H9 (cell line): ENCODE data around the gene SCARB2. TPM values are rescaled to one million over a fixed set of nuclear protein-coding genes. Genes with fewer than 3 reads are reported as not detected.

Experiments
- DNase-seq: peaks from one replicate; pipeline ENCODE4 v3.0.0-alpha.2; 2017
- H2AFZ ChIP-seq: one replicate; pipeline ENCODE4 v1.6.1; 2013; ENCODE audit warnings: mild to moderate bottlenecking, low read length, control low read depth, moderate library complexity
- H2AK5ac ChIP-seq: 2 replicates; pipeline ENCODE4 v1.6.1; 2013; ENCODE audit warnings: low read length, control low read depth, mixed read lengths; ENCODE audit not compliant: insufficient read length
- H2BK120ac ChIP-seq: one replicate; pipeline ENCODE4 v1.6.1; 2013; ENCODE audit warnings: low read depth, mild to moderate bottlenecking, low read length, control low read depth, inconsistent platforms; ENCODE audit not compliant: poor library complexity, severe bottlenecking
- H2BK12ac ChIP-seq: 2 replicates; pipeline ENCODE4 v1.6.1; 2013; ENCODE audit warnings: low read length, control low read depth, mixed read lengths, low read depth; ENCODE audit not compliant: insufficient read length
- H2BK15ac ChIP-seq: 2 replicates; pipeline ENCODE4 v1.6.1; 2013; ENCODE audit warnings: low read depth, low read length, control low read depth
- H2BK20ac ChIP-seq: one replicate; pipeline ENCODE4 v1.6.1; 2013; ENCODE audit warnings: low read depth, mild to moderate bottlenecking, low read length, control low read depth, inconsistent platforms; ENCODE audit not compliant: poor library complexity, severe bottlenecking
- H2BK5ac ChIP-seq: 2 replicates; pipeline ENCODE4 v1.6.1; 2013; ENCODE audit warnings: low read length, control low read depth, mixed read lengths; ENCODE audit not compliant: insufficient read length
- H3K14ac ChIP-seq: 2 replicates; pipeline ENCODE4 v1.6.1; 2013; ENCODE audit warnings: low read length, control low read depth; ENCODE audit not compliant: insufficient read depth
- H3K18ac ChIP-seq: 2 replicates; pipeline ENCODE4 v1.6.1; 2013; ENCODE audit warnings: low read depth, mild to moderate bottlenecking, mixed read lengths, low read length, control low read depth; ENCODE audit not compliant: insufficient read length
- H3K23ac ChIP-seq: 2 replicates; pipeline ENCODE4 v1.6.1; 2013; ENCODE audit warnings: low read length, control low read depth, mixed read lengths, low read depth; ENCODE audit not compliant: insufficient read length
- H3K23me2 ChIP-seq: 2 replicates; pipeline ENCODE4 v1.6.1; 2013; ENCODE audit warnings: low read depth, mild to moderate bottlenecking, mixed read lengths, low read length, control low read depth; ENCODE audit not compliant: insufficient read length, poor library complexity, severe bottlenecking
- H3K27ac ChIP-seq: 2 replicates; pipeline ENCODE4 v1.5.1; 2013; ENCODE audit warnings: low read length, control low read depth, mixed read lengths, low read depth; ENCODE audit not compliant: insufficient read length
- H3K27me3 ChIP-seq: 2 replicates; pipeline ENCODE4 v1.6.1; 2013; ENCODE audit warnings: low read length, control low read depth, inconsistent platforms; ENCODE audit not compliant: insufficient read depth
- H3K4ac ChIP-seq: 2 replicates; pipeline ENCODE4 v1.6.1; 2013; ENCODE audit warnings: low read depth, mild to moderate bottlenecking, control low read depth, inconsistent platforms, low read length, moderate library complexity
- H3K4me1 ChIP-seq: 2 replicates; pipeline ENCODE4 v1.6.1; 2013; ENCODE audit warnings: low read length, control low read depth, inconsistent platforms; ENCODE audit not compliant: insufficient read depth
- H3K4me2 ChIP-seq: 2 replicates; pipeline ENCODE4 v1.6.1; 2013; ENCODE audit warnings: low read length, control low read depth, mixed read lengths; ENCODE audit not compliant: insufficient read length, insufficient read depth
- H3K56ac ChIP-seq: 2 replicates; pipeline ENCODE4 v1.6.1; 2013; ENCODE audit warnings: low read depth, mild to moderate bottlenecking, mixed read lengths, low read length, control low read depth; ENCODE audit not compliant: insufficient read length
- H3K79me1 ChIP-seq: 2 replicates; pipeline ENCODE4 v1.6.1; 2013; ENCODE audit warnings: low read depth, mild to moderate bottlenecking, moderate library complexity, low read length, control low read depth, inconsistent platforms; ENCODE audit not compliant: insufficient read depth, poor library complexity, severe bottlenecking
- H3K79me2 ChIP-seq: 2 replicates; pipeline ENCODE4 v1.6.1; 2013; ENCODE audit warnings: low read length, control low read depth, inconsistent platforms; ENCODE audit not compliant: insufficient read depth
- H3K9ac ChIP-seq: 2 replicates; pipeline ENCODE4 v1.6.1; 2013; ENCODE audit warnings: low read length, control low read depth, mixed read lengths; ENCODE audit not compliant: insufficient read length; ENCODE audit errors: extremely low read depth
- H3K9me3 ChIP-seq: one replicate; pipeline ENCODE4 v1.6.1; 2013; ENCODE audit warnings: low read depth, low read length, inconsistent platforms; ENCODE audit not compliant: control insufficient read depth
- H3T11ph ChIP-seq: one replicate; pipeline ENCODE4 v1.6.1; 2013; ENCODE audit warnings: mild to moderate bottlenecking, low read length, control low read depth, inconsistent platforms
- H4K20me1 ChIP-seq: one replicate; pipeline ENCODE4 v1.6.1; 2013; ENCODE audit not compliant: control insufficient read depth, insufficient read length, insufficient read depth
- H4K5ac ChIP-seq: 2 replicates; pipeline ENCODE4 v1.6.1; 2013; ENCODE audit warnings: low read depth, mild to moderate bottlenecking, mixed read lengths, low read length, control low read depth; ENCODE audit not compliant: insufficient read length
- H4K8ac ChIP-seq: replicated peaks from 2 replicates; pipeline ENCODE4 v1.6.1; 2013; ENCODE audit warnings: low read length, control low read depth, mixed read lengths, low read depth; ENCODE audit not compliant: insufficient read length
- H4K91ac ChIP-seq: 2 replicates; pipeline ENCODE4 v1.6.1; 2013; ENCODE audit warnings: low read depth, mild to moderate bottlenecking, moderate library complexity, mixed read lengths, low read length, control low read depth; ENCODE audit not compliant: insufficient read length
- H3K27ac Mint-ChIP-seq, 3 experiments: 2 replicates in 2 of 3; 3 replicates in 1 of 3; pipeline ENCODE4 v1.8.0; 2020 to 2021; ENCODE audit warnings: mixed read lengths in 3 of 3, mild to moderate bottlenecking in 1 of 3, moderate library complexity in 1 of 3
- H3K27me3 Mint-ChIP-seq: 2 replicates; pipeline ENCODE4 v1.8.0; 2021; ENCODE audit warnings: low read depth, mild to moderate bottlenecking, moderate library complexity, mixed read lengths
- H3K36me3 Mint-ChIP-seq, 3 experiments: 2 replicates in 2 of 3; 3 replicates in 1 of 3; pipeline ENCODE4 v1.8.0; 2020 to 2021; ENCODE audit warnings: low read depth in 3 of 3, mixed read lengths in 3 of 3; ENCODE audit not compliant: insufficient read depth in 1 of 3
- H3K4me1 Mint-ChIP-seq, 2 experiments: 2 replicates each; pipeline ENCODE4 v1.8.0; 2020; ENCODE audit warnings: mixed read lengths in 2 of 2
- H3K4me3 Mint-ChIP-seq, 2 experiments: 2 replicates in 1 of 2; 3 replicates in 1 of 2; pipeline ENCODE4 v1.8.0; 2020 to 2021; ENCODE audit warnings: mild to moderate bottlenecking in 2 of 2, mixed read lengths in 2 of 2, moderate library complexity in 1 of 2
- H3K9me3 Mint-ChIP-seq, 2 experiments: 2 replicates in 1 of 2; 3 replicates in 1 of 2; pipeline ENCODE4 v1.8.0; 2020; ENCODE audit warnings: mild to moderate bottlenecking in 2 of 2, mixed read lengths in 2 of 2, moderate library complexity in 1 of 2
- WGBS: extraction: QIAGEN DNeasy Blood & Tissue Kit; methylation state at CpG from one replicate; pipeline ENCODE4 v1.1.7; 2013; ENCODE audit warnings: missing lambda C conversion rate, low lambda C conversion rate, mixed read lengths; ENCODE audit not compliant: insufficient read length; ENCODE audit errors: extremely low coverage; 5-methylcytosine and 5-hydroxymethylcytosine counted together
- total RNA-seq: library from RNA; stranded (reverse); gene quantifications from 2 replicates; pipeline ENCODE4 v1.2.1, GENCODE V29; 2021
- TF ChIP-seq, protein P1 (sequence below): fragments of 200-600 bp; sonication (generic); conservative IDR thresholded peaks from 3 replicates; pipeline ENCODE4 v1.8.0; 2021; ENCODE audit warnings: antibody characterized with exemption, mild to moderate bottlenecking

Gene SCARB2
- total RNA-seq, 1 experiment from 2014 or later = 36.4 TPM

DNA sequence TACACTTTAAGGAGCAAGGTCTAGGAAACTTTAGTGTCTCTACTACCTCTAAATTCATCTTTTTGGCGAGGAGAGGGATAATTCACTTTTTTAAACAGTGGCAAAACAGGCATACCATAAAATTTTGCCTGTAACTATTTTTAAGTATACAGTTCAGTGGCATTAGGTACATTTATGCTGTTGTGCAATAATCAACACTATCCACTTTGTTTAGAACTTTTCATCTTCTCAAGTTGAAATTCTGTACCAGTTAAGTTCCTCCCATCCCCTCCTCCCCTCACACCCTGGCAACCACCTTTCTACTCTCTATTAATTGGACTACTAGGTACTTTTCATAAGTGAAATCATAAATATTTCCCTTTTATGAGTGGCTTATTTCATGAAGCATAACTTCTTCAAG lies 96.8 kb downstream of the SCARB2 start:
- H3K27ac ChIP-seq = no peak overlapping the region
- H2BK120ac ChIP-seq = no peak overlapping the region
- H2BK15ac ChIP-seq = no peak overlapping the region
- H3K36me3 Mint-ChIP-seq = peaks cover 37 to 84% (median 70%) of the 10 kb centered on the region in 3 experiments
- H4K91ac ChIP-seq = no peak overlapping the region
- no peak overlapping the region for H3K23ac ChIP-seq
- H3K56ac ChIP-seq = no peak overlapping the region
- no peaks in the 10 kb centered on the region for H3K9me3 Mint-ChIP-seq
- no peaks in the 10 kb centered on the region for H3K79me2 ChIP-seq
- no peak for DNase-seq
- H3T11ph ChIP-seq = no peak overlapping the region
- no peak overlapping the region for H3K4ac ChIP-seq
- no peaks in the 10 kb centered on the region for H3K4me1 ChIP-seq
- TF ChIP-seq, protein P1, sequence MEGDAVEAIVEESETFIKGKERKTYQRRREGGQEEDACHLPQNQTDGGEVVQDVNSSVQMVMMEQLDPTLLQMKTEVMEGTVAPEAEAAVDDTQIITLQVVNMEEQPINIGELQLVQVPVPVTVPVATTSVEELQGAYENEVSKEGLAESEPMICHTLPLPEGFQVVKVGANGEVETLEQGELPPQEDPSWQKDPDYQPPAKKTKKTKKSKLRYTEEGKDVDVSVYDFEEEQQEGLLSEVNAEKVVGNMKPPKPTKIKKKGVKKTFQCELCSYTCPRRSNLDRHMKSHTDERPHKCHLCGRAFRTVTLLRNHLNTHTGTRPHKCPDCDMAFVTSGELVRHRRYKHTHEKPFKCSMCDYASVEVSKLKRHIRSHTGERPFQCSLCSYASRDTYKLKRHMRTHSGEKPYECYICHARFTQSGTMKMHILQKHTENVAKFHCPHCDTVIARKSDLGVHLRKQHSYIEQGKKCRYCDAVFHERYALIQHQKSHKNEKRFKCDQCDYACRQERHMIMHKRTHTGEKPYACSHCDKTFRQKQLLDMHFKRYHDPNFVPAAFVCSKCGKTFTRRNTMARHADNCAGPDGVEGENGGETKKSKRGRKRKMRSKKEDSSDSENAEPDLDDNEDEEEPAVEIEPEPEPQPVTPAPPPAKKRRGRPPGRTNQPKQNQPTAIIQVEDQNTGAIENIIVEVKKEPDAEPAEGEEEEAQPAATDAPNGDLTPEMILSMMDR = no peak
- no peaks in the 10 kb centered on the region for H4K20me1 ChIP-seq
- H3K27ac Mint-ChIP-seq = no peak overlapping the region
- no peak overlapping the region for H2BK12ac ChIP-seq
- H3K9me3 ChIP-seq = no peaks in the 10 kb centered on the region
- H3K9ac ChIP-seq = no peak overlapping the region
- H2BK20ac ChIP-seq = no peak overlapping the region
- no peaks in the 10 kb centered on the region for H3K23me2 ChIP-seq
- no CpG with 5 or more reads among the region's 1 CpG for WGBS
- H4K5ac ChIP-seq = no peak overlapping the region
- H3K18ac ChIP-seq = no peak overlapping the region
- no peaks in the 10 kb centered on the region for H3K27me3 Mint-ChIP-seq
- H2BK5ac ChIP-seq = no peak overlapping the region
- H3K4me2 ChIP-seq = no peak overlapping the region
- H3K14ac ChIP-seq = no peak overlapping the region
- no peaks in the 10 kb centered on the region for H3K79me1 ChIP-seq
- no peak overlapping the region for H2AFZ ChIP-seq
- H2AK5ac ChIP-seq = no peak overlapping the region
- H3K27me3 ChIP-seq = no peaks in the 10 kb centered on the region
- H3K4me3 Mint-ChIP-seq = no peak overlapping the region
- H3K4me1 Mint-ChIP-seq = no peaks in the 10 kb centered on the region
- no peak overlapping the region for H4K8ac ChIP-seq

Other genes with a start within 250 kb of the SCARB2 start
- gene SDAD1, start 222.9 kb downstream of the SCARB2 start, total RNA-seq = 79.3 and 80.6 TPM in 2 replicates
- gene CXCL9, start 206.3 kb downstream of the SCARB2 start, total RNA-seq = not detected in 2 replicates
- not detected in 2 replicates for gene CXCL10, start 190.3 kb downstream of the SCARB2 start, total RNA-seq
- not detected in 2 replicates for gene CXCL11, start 177.8 kb downstream of the SCARB2 start, total RNA-seq
- gene ART3, start 139.1 kb downstream of the SCARB2 start, total RNA-seq = 0.33 and 0.74 TPM in 2 replicates
- gene NUP54, start 65.4 kb downstream of the SCARB2 start, total RNA-seq = 128 and 129 TPM in 2 replicates
- 1.0 and 2.0 TPM in 2 replicates for gene FAM47E, start 37.9 kb upstream of the SCARB2 start, total RNA-seq
- gene STBD1, start 92.9 kb upstream of the SCARB2 start, total RNA-seq = 1.1 TPM in 2 replicates
- 0.09 TPM in 1 of 2 replicates, not detected in the other for gene CCDC158, start 207.3 kb upstream of the SCARB2 start, total RNA-seq
- 27.0 and 27.6 TPM in 2 replicates for gene SHROOM3, start 221.4 kb upstream of the SCARB2 start, total RNA-seq